Stimulated activated CD8-positive, alpha-beta memory T cell treated with anti-CD3 and anti-CD28 coated beads, Interleukin-7, amount 100 ng/mL, for 1 hour (primary cell): Measurements from ENCODE around the gene EHBP1L1.

Experiments used
- DNase-seq, 2 donors: peaks; one replicate each; pipeline ENCODE4 v3.0.0-alpha.2; 2020; ENCODE audit warnings: low read depth in 2 of 2

The EHBP1L1 gene

DNA sequence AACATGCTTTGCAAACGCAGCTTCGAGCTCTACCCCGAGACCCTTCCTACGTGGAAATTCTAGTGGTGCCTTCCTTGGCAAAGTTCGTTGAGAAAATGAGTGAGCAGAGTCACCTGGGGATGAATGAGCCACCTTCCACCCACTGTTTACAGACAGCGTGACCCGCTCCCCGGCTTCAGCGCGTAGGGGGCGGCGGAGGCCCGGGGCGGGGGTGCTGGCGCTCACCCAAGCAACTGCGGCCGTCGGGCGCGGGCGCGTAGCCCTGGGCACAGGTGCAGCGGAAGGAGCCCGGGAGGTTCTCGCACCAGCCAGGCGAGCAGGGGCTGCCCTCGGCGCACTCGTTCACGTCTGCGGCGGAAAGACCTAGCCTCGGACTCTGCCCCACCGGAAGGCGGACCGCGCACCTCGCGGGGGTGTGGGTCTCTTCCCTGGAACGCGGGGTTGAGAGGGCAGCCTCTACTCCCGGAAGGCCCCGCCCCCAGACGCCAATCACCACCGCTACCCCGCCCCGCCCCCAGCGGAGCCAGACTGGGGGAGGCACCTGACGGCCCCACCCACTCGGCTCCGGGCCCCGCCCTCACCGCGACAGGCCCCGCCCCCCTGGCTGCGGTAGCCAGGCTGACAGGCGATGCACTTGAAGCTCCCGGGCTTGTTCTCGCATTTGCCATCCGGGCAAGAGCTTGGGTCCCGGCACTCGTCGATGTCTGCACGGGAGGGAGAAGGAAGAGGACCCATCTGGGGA is 29.5 kb upstream of the EHBP1L1 start:
- peak; percentile 99 for DNase-seq

DNA sequence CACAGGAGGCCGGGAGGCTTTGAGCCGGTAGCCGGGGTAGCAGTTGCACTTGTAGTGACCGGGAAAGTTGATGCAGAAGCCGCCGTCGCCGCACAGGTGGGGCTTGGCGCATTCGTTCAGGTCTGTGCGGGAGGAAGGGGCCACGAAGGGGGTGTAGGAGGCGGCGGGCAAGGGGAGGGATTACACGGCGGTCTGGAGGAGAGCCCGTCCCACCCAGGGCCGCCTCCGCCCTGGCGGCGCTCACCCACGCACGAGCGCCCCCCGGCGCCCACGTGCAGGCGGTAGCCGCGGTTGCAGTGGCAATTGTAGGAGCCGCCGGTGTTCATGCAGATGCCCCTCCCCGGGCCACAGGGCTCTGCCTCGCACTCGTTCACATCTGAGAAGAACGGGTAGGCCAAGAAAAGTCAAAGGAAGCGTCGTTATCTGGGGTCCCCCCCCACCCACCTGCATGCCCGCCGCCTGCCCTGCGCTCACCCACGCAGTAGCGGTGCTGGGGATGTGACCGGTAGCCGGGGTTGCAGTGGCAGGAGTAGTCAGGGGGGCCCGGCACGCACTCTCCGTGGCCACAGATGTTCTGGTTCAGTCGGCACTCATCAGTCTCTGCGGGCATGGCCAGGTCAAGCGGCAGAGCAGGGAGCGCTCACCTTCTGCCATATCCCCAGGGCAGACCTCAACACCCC is 28.3 kb upstream of the EHBP1L1 start:
- DNase-seq, result no peak

- no peak for DNase-seq
Measured at GRCh38 chr11:65548395-65548794, 27.5 kb upstream of the EHBP1L1 start.

DNA sequence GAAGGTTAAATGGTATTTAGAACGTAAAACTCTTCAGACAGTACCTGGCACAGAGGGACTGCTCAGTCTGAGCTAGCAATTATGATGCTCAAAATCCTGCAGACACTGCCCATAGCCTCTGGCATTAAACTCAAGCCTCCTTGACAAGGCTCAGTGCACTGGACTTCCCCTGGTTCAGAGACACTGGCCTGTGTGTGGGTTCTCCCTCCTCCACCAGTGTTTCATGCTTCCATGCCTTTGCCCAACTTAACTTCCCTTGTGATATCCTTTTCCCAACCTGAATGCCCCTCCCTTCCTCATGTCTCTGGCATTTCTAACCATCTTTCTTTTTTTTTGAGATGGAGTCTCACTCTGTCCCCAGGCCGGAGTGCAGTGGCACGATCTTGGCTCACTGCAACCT is 26.8 kb upstream of the EHBP1L1 start:
- no peak for DNase-seq

- DNase-seq, result no peak
Measured at GRCh38 chr11:65551572-65552387, 24.1 kb upstream of the EHBP1L1 start.

DNA sequence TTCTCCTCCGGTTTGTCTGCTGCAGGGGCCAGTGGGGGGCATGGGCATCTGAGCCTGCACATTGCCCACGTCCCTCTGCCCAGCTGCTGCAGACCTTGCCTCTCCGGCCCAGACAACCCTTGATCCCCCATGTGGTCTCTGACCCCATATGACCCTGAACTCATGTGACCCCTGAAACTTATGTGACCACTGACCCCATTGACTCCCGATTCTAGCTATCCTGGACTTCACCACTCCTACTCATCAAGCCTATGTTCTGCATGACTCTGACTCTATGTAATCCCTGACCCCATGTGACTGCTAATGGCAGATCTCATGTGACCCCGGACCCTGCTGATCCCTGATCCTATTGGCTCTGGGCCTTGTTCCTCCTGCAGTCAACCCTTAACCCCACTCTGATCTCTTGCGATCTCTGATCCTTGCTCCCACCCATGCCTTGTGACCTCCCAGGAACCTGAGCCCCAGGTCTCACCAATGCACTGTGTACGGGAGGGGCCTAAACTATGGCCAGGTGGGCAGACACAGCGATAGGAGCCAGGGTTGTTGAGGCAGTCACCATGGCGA is 23.4 kb upstream of the EHBP1L1 start:
- DNase-seq, result no peak

DNA sequence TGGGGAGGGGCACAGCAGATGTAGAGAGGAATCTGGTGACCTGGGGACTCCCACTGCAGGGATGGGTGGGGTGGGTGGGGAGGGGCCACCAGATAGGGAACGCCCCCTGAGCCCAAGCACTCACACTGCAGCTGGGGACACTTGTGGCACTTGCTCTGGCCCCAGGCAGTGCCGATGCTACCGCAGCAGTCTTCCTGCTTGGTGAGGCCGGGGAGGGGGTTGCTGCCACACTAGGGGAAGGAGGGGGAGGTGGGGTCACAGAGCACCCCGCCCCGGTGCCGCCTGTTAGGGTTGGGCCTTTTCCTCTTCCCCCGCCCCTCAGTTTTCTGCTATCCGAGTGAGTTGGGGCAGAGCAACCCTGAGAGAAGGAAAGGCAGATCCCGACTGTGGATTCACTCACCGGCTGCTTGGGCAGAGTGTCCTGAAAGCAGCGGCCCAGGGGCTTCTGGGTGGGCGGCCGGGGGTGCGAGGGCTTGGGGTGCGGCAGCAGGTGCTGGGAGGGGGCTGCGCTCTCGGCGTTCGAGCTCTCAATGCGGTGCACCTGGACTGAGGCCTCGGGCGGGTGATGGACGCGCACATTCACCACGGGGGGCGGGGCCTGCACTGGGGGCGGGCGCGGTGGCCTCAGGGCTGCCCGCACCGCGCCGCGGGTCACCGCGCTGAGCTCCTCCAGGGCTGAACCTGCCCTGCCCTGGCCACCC is 22.4 kb upstream of the EHBP1L1 start:
- peak in 1 of 2 donors; percentile 48 for DNase-seq

DNA sequence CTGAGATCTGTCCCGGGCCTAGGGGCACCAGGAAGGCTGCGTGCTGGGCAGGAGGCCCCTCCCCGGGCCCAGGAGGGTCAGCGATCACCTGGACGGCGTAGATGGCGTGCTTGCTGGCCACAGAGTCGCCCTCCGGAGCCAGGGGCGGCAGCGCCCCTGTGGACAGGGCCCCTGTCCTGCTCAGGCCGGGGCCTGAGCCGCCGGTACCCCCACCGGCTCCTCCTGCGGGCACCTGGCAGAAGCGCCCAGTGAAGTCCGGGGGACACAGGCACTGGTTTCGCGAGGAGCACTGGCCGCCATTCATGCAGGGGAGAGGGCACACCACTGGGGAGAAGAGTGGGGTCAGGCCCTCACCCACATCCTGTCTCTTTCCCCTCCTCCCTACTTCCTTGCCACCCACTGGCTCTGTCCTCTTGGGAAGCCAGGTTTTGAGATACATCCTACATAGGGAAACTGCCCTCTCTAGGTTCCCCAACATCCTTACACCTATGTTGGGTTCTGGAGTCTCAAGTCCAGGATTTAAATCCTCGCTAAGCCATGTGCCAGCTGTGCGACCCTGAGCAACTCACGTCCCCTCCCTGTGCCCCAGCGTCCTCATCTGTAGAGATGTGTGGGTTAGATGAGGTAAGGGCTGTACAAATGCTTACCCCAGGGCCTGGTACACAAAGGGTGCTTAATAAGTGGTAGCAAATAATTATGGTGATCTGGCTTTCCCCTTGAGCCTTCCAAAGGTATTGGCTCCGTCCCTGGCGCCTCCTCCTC is 21.6 kb upstream of the EHBP1L1 start:
- no peak for DNase-seq

- no peak for DNase-seq
Measured at GRCh38 chr11:65554842-65555430, 20.9 kb upstream of the EHBP1L1 start.

DNA sequence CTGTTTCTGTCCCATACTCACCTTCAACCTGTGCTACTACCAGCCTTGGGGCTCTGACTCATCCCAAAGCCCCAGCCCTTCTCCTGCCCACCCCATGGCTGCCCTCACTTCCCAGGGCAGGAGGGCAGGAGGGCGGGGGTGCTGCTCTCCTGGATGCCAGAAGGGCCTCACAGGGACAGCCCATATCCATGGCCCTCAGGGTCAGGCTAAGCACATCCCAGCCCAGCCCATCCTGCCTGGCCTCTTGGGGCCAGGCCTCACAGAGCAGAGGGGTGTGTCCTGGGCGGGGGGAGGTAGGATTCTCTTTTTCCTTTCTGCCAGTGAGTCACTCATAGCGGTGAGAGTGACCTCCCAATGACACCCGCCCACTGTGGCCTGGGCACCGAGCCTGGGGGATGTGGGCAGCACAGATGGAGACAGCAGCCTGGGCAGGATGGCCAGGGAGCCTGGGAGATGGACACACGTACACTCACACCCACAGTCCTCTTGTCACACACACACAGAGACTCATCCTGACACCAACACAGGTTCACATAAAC is 20.1 kb upstream of the EHBP1L1 start:
- DNase-seq, result no peak

DNA sequence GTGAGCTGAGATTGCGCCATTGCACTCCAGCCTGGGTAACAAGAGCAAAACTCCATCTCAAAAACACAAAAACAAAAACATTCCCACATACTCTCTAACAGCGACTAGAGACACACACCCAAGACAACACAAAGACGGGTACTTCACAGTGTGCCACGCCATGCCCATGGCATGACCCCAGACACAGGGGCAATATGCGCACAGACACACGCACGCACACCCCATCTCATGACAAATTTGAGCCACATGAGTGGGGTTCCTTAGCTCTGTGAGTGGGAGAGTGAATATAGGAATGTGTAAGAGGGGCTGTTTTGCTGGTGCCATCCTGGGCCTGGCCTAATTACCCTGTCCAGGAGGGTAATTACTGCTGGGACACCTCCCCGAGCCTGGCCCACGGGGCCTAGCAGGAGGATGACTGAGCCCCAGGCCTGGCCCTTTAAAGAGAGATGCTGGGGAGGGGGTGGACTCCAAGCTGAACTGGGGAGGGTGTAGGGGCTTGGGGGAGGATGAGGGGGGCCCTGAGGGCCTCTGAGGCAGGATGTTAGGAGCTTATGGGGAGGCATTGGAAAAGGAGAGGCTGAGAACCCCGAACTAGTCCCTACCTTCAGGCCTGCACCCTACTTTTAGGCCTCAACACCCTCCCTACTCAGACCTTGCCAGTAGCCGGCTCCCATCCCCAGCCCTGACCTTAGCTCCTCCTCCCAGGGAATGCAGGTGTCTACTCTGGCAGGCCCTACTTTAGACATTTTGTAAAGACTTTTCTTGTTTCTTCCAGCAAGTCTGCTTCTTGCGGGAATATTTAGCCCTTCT is 19.2 kb upstream of the EHBP1L1 start:
- DNase-seq, result no peak

GRCh38 chr11:65557280-65558001 is 18.4 kb upstream of the EHBP1L1 start:
- no peak for DNase-seq

DNA sequence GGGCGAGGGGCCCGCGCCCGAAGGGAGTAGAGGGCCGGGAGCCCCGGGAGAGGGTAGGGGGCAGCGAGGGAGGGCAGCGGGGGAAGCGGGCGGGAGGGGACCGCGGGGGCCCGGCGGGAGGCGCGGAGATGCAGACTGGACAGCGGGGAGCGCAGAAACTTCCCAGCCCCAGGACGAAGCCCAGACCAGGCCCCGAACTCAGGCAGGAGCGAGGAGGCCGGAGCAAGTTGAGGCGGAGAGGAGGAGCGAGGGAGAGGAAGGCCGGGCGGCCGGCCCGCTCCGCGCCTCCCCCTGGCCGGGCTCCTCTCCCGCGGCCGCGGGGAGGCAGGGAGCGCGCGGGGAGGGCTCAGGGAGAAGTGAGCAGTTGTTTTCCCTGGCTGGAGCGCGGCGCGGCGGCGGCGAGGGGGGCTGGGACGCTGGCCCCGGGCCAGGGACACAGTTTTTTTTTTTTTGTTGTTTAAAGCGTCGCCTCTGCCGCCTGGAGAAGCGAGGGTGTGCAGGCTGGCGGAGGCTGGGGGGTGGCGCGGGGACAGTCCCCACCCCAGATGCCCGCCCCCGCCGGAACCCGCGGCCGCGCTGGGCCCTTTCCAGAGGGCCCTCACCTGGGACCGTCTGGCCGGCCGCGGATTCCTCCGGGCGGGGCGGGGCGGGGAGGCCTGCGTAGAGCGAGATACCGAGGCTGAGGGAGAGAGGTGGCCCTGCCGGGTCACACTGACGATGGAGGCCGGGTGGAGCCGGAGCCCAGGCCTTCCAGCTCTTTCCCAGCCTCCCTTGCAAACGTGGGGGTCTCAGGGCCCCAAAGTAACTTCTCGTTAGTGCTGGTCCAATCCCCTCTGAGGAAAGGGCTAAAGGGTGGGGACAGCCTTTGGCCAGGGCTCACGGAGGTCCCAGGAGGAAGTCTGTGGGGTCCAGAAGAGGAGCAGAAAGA is 17.6 kb upstream of the EHBP1L1 start, which contains the start of gene LTBP3:
TSS of gene LTBP3 (minus strand) at position 358 of the 928 bp plus-strand sequence. CDS start 400 bp downstream, outside the sequence.
- no peak for DNase-seq

GRCh38 chr11:65558930-65559509 is 16.8 kb upstream of the EHBP1L1 start:
- no peak for DNase-seq

GRCh38 chr11:65559535-65559934 is 16.3 kb upstream of the EHBP1L1 start:
- no peak for DNase-seq

- no peak for DNase-seq
Measured at GRCh38 chr11:65559951-65560537, 15.8 kb upstream of the EHBP1L1 start.
